ENCODE results near the gene KIF13A. TPM values are rescaled to one million over a fixed set of nuclear protein-coding genes. Genes with fewer than 3 reads are reported as not detected.

Gene KIF13A
- total and polyA plus RNA-seq, 4 donors: 14.2 to 97.4 (median 31.7) TPM

GRCh38 chr6:17826301-17826700 lies 161.1 kb downstream of the KIF13A start:
- peaks cover 0 to 2% (median 0%) of the 10 kb centered on the region in 5 donors for H3K4me1 ChIP-seq (ENCODE audit: control insufficient read depth in 5 of 5, insufficient read depth in 5 of 5, low read length in 5 of 5)
- no peaks in the 10 kb centered on the region for H3K9me3 ChIP-seq (ENCODE audit: control insufficient read depth in 4 of 4, insufficient read depth in 3 of 4, low read length in 3 of 4)
- TF ChIP-seq CTCF (IDR thresholded peaks at IDR 0.05; ENCODE audit: control extremely low read depth, extremely low read depth): no peak
- H3K9ac ChIP-seq (ENCODE audit: insufficient read depth in 1 of 2, low read length in 2 of 2): no peak overlapping the region
- peaks cover 14 to 45% (median 35%) of the 10 kb centered on the region in 4 donors for H3K36me3 ChIP-seq (ENCODE audit: control insufficient read depth in 4 of 4, insufficient read depth in 4 of 4, low read length in 4 of 4)
- DNase-seq (no peak), ATAC-seq (ENCODE audit: insufficient read depth, low FRiP score) (no peak)
- no peak overlapping the region for H3K4me3 ChIP-seq
- H3K27me3 ChIP-seq (ENCODE audit: control insufficient read depth in 3 of 3, insufficient read depth in 3 of 3, low read length in 2 of 3): no peaks in the 10 kb centered on the region
- H3K27ac ChIP-seq (ENCODE audit: low read depth in 1 of 2, low read length in 1 of 2): no peak overlapping the region

GRCh38 chr6:17820055-17820454 lies 167.4 kb downstream of the KIF13A start:
- WGBS, 2 donors: 81 to 88% methylated on average over 7 of the region's 7 CpGs
- no peak for ATAC-seq (ENCODE audit: insufficient read depth, low FRiP score)

GRCh38 chr6:17817763-17818162 lies 169.7 kb downstream of the KIF13A start:
- no peak overlapping the region for H3K9ac ChIP-seq (ENCODE audit: insufficient read depth in 1 of 2, low read length in 2 of 2)
- H3K27me3 ChIP-seq (ENCODE audit: control insufficient read depth in 3 of 3, insufficient read depth in 3 of 3, low read length in 2 of 3): no peaks in the 10 kb centered on the region
- TF ChIP-seq CTCF (IDR thresholded peaks at IDR 0.05; ENCODE audit: control extremely low read depth, extremely low read depth): no peak
- DNase-seq (no peak), ATAC-seq (ENCODE audit: insufficient read depth, low FRiP score) (no peak)
- H3K27ac ChIP-seq (ENCODE audit: low read depth in 1 of 2, low read length in 1 of 2): no peak overlapping the region
- H3K9me3 ChIP-seq (ENCODE audit: control insufficient read depth in 4 of 4, insufficient read depth in 3 of 4, low read length in 3 of 4): no peaks in the 10 kb centered on the region
- H3K4me3 ChIP-seq: no peak overlapping the region
- 89 to 95% methylated on average over 1 of the region's 1 CpG for WGBS, 2 donors
- H3K4me1 ChIP-seq (ENCODE audit: control insufficient read depth in 5 of 5, insufficient read depth in 5 of 5, low read length in 5 of 5): no peaks in the 10 kb centered on the region
- peaks cover 4 to 19% (median 11%) of the 10 kb centered on the region in 4 donors for H3K36me3 ChIP-seq (ENCODE audit: control insufficient read depth in 4 of 4, insufficient read depth in 4 of 4, low read length in 4 of 4)

More at GRCh38 chr6:17820055-17820454, 167.4 kb downstream of the KIF13A start:
- Histone ChIP-seq H3K36me3 (ENCODE audit: control insufficient read depth in 4 of 4, insufficient read depth in 4 of 4, low read length in 4 of 4) (peaks cover 0 to 17% (median 11%) of the 10 kb centered on the region in 4 donors), H3K9ac (ENCODE audit: insufficient read depth in 1 of 2, low read length in 2 of 2) (no peak overlapping the region), H3K27me3 (ENCODE audit: control insufficient read depth in 3 of 3, insufficient read depth in 3 of 3, low read length in 2 of 3) (no peaks in the 10 kb centered on the region), H3K27ac (ENCODE audit: low read depth in 1 of 2, low read length in 1 of 2) (no peak overlapping the region), H3K4me3 (no peak overlapping the region), H3K4me1 (ENCODE audit: control insufficient read depth in 5 of 5, insufficient read depth in 5 of 5, low read length in 5 of 5) (no peaks in the 10 kb centered on the region), H3K9me3 (ENCODE audit: control insufficient read depth in 4 of 4, insufficient read depth in 3 of 4, low read length in 3 of 4) (no peaks in the 10 kb centered on the region)
- DNase-seq: no peak
- TF ChIP-seq CTCF (IDR thresholded peaks at IDR 0.05; ENCODE audit: control extremely low read depth, extremely low read depth): no peak
